SK-N-MC (cell line): ENCODE results near the gene DMRT3.

Source experiments
- DNase-seq: peaks from one replicate; pipeline ENCODE4 v3.0.0-alpha.2; 2011; ENCODE audit warnings: low read depth, low spot score
- H3K27ac ChIP-seq: fragments of 200-600 bp; sonication (generic); 2 replicates; pipeline ENCODE4 v1.5.1; 2016; ENCODE audit warnings: mixed run types
- H3K36me3 ChIP-seq: fragments of 200-600 bp; sonication (generic); 2 replicates; pipeline ENCODE4 v1.6.1; 2017; ENCODE audit warnings: antibody characterized with exemption, low read length, mixed read lengths; ENCODE audit not compliant: insufficient read depth
- H3K4me3 ChIP-seq: fragments of 200-600 bp; sonication (generic); 2 replicates; pipeline ENCODE4 v1.5.1; 2016
- H3K9ac ChIP-seq: fragments of 200-600 bp; sonication (generic); 2 replicates; pipeline ENCODE4 v1.8.0; 2017; ENCODE audit warnings: mixed run types, mixed read lengths; ENCODE audit not compliant: insufficient read length
- H3K9me3 ChIP-seq: fragments of 200-600 bp; sonication (generic); 2 replicates; pipeline ENCODE4 v1.6.1; 2017; ENCODE audit warnings: low read depth, mild to moderate bottlenecking, antibody characterized with exemption, low read length, moderate library complexity, mixed read lengths
- EZH2 ChIP-seq: fragments of 200-600 bp; sonication (generic); IDR thresholded peaks from one replicate; pipeline ENCODE4 v1.6.1; 2017; ENCODE audit warnings: antibody characterized with exemption
- FOXP2 ChIP-seq: optimal IDR thresholded peaks from 2 replicates; pipeline ENCODE3; 2011; ENCODE audit warnings: mild to moderate bottlenecking, moderate library complexity; ENCODE audit not compliant: insufficient read depth; ENCODE audit errors: extremely low read length, control extremely low read depth
- POLR2AphosphoS5 ChIP-seq: IDR thresholded peaks from 2 replicates; pipeline ENCODE4 v1.6.1; 2012; ENCODE audit warnings: mild to moderate bottlenecking, low read depth, low read length, borderline replicate concordance

The DMRT3 gene, protein sequence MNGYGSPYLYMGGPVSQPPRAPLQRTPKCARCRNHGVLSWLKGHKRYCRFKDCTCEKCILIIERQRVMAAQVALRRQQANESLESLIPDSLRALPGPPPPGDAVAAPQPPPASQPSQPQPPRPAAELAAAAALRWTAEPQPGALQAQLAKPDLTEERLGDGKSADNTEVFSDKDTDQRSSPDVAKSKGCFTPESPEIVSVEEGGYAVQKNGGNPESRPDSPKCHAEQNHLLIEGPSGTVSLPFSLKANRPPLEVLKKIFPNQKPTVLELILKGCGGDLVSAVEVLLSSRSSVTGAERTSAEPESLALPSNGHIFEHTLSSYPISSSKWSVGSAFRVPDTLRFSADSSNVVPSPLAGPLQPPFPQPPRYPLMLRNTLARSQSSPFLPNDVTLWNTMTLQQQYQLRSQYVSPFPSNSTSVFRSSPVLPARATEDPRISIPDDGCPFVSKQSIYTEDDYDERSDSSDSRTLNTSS

DNA sequence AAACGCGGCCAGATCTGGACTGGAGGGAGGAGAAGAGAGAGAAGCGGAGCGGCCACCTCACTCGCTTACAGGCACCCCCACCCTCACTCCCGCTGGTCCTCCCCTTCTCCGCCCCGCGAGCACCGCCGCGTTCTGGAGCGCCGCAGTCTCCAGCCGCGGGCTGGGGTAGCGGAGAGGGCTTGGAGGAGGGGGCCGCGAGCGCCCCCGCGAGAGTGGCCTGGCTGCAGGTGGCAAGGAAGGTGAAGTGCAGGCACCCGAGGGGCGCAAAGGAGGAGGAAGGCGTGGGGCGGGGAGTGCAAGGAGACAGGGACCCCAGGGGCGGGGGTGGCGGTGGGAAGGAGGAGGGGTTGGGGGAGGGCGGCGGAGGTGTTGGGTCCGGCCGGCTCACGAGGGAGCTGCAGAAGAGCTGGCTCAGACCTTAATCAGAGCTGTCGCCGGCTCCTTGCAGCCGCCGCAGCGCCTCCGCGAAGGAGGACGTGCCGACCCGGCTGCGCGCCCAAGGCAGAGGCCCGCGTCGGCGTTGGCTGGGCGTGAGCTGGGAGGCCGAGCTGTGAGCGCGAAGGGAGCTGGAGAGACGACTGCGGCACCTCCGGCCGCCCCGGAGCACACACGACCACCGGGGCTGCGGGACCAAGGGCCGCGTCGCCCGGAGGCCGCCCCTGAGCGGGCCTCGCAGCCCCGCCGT is at the start of gene DMRT3:
Gene DMRT3 (plus strand): TSS at position 398 of the 685 bp plus-strand sequence. CDS start 347 bp downstream, outside the sequence.
- no peak for DNase-seq
- H3K36me3 ChIP-seq = no peaks in the 10 kb centered on the region
- no peak within 1 kb of the TSS for H3K27ac ChIP-seq
- no peaks in the 10 kb centered on the region for H3K9me3 ChIP-seq
- TF ChIP-seq FOXP2 = no peak
- no peak for TF ChIP-seq POLR2AphosphoS5
- TF ChIP-seq EZH2 = no peak
- no peak within 1 kb of the TSS for H3K9ac ChIP-seq
- H3K4me3 ChIP-seq = no peak within 1 kb of the TSS

DNA sequence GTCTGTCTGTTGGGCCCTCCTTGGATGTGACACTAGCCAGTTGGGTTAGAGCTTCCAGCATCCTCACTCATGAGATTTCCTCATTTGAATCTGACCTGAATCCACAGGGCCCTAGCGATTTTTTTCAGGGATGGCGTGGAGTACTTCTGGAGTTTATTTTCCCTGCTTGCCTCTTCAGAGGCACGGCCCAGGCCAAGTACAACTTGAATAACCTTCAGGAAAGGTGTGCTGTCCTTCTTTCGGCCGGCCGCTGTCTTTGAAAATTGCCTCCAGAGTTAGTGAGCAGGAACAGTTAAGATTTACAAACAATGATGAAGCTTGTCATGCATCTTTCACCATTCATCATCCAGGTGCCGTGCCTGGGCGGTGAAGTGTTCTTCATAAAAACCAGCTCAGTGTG is 49.5 kb upstream of the DMRT3 start:
- TF ChIP-seq EZH2 (no peak), FOXP2 (no peak), POLR2AphosphoS5 (no peak)

DNA sequence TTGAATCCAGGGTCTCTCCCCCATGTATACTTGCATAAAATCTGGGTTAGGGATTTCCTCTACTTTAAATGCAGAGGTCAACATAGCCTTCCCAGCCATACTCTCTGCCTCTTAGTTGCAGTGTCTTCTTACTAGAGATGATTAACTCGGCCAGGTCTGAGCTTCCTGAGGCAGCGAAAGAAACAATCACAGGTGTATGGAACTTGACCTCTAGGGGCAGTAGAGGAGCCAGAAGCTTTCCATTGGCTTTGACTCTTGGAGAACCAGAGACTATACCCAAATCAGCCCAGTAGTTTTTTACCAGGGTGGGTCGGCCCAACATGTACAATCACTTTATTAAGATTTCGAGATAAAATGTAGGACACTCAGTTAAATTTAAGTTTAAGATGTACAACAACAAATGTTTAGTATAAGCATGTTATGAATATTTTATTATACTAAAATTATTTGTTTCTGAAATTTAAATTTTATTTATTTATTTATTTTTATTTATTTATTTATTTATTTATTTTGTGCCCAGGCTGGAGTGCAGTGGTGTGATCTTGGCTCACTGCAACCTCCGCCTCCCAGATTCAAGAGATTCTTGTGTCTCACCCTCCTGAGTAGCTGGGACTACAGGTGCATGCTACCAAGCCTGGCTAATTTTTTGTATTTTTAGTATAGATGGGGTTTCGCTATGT is 48.0 kb upstream of the DMRT3 start:
- TF ChIP-seq FOXP2 = no peak
- TF ChIP-seq POLR2AphosphoS5 = no peak
- no peak for TF ChIP-seq EZH2
- no peak overlapping the region for H3K9ac ChIP-seq
- no peaks in the 10 kb centered on the region for H3K36me3 ChIP-seq
- no peaks in the 10 kb centered on the region for H3K9me3 ChIP-seq
- no peak overlapping the region for H3K4me3 ChIP-seq
- no peak for DNase-seq
- no peak overlapping the region for H3K27ac ChIP-seq

More for the DNA sequence above, 49.5 kb upstream of the DMRT3 start:
- no peak for DNase-seq
- Histone ChIP-seq H3K9me3 (no peaks in the 10 kb centered on the region), H3K4me3 (no peak overlapping the region), H3K36me3 (no peaks in the 10 kb centered on the region), H3K27ac (no peak overlapping the region), H3K9ac (no peak overlapping the region)

DNA sequence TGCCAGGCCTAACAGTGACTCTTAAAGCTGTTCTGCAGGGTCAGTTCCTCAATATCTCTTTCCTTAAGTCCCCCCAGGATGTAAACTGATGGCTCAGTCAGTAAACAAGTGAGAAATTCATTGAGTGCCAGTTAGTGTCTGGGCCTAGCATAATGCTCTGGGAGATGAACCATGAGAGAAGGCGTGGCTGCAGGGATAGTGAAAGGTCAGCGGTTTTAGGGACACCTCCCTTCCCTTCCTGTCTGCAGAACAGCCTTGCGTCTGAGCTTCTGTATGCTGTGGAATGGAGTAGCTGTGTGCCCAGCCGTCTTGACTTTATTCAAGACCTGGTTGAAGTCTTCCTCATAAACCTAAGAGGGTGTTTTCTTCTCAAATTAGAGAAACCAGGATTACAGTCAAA is 46.7 kb upstream of the DMRT3 start:
- Histone ChIP-seq H3K27ac (no peak overlapping the region), H3K36me3 (no peaks in the 10 kb centered on the region), H3K9ac (no peak overlapping the region), H3K9me3 (no peaks in the 10 kb centered on the region), H3K4me3 (no peak overlapping the region)
- DNase-seq = no peak
- TF ChIP-seq FOXP2 (no peak), EZH2 (no peak), POLR2AphosphoS5 (no peak)

DNA sequence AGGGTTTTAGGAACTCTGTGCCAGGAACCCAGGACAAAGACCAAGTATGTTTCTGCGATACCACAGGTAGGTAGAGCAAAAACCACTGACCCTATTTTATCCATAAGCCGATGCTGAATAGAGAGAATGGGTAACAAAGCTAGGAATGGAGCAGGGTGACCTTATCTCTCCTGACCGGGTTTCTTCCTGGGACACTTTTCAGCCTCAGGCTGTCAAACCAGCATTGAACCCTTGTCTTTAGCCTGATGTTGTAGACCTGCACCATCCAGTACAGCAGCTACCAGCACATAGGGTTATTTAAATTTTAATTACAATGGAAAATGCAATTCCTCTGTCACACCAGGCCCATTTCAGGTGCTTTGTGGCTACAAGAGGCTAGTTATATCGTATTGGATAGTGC is 43.1 kb upstream of the DMRT3 start:
- 0 out of 2 replicates have a peak, but pooled peaks cover 3% of the 10 kb centered on the region for H3K9me3 ChIP-seq
- no peaks in the 10 kb centered on the region for H3K36me3 ChIP-seq
- no peak for TF ChIP-seq FOXP2
- TF ChIP-seq EZH2 = no peak
- no peak for TF ChIP-seq POLR2AphosphoS5
- no peak for DNase-seq
- no peak overlapping the region for H3K9ac ChIP-seq
- H3K27ac ChIP-seq = no peak overlapping the region
- no peak overlapping the region for H3K4me3 ChIP-seq

DNA sequence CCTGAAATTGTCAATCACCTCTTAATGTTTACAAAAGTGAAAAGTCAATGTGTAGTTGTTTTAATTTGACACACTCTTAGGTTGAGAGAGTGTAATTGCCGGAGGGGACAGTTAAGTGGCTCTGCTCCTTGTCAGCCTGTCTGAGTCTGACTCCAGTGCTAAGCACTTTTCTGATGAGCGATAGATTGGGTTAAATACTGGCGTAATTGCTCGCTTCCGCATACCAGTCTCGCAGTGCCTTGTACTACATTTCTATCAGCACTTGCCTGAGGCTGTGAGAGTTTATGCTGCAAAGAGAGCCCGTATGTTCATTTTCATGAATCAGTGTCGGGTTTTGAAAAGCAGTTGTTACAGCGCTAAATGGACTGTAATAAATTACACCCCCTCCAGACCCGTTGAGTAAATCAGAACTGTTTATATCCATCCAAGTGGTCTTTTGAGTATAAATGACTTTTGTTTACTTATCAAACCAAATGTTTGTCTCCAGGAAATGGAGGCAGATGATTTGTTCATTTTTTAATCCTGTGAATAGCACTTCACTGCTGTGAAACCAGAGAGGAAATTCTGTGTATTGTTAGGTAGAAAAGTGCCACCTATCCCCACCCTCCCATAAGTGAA is 41.0 kb upstream of the DMRT3 start:
- 0 out of 2 replicates have a peak, but pooled peaks cover 3% of the 10 kb centered on the region for H3K9me3 ChIP-seq
- peak; percentile 72 for DNase-seq
- no peaks in the 10 kb centered on the region for H3K36me3 ChIP-seq
- peak overlapping the region; percentile 46 for H3K4me3 ChIP-seq
- TF ChIP-seq POLR2AphosphoS5 (peak; percentile 49; the same call in 1 of the 2 replicates), EZH2 (no peak), FOXP2 (no peak)
- H3K27ac ChIP-seq = no peak overlapping the region
- H3K9ac ChIP-seq = no peak overlapping the region

DNA sequence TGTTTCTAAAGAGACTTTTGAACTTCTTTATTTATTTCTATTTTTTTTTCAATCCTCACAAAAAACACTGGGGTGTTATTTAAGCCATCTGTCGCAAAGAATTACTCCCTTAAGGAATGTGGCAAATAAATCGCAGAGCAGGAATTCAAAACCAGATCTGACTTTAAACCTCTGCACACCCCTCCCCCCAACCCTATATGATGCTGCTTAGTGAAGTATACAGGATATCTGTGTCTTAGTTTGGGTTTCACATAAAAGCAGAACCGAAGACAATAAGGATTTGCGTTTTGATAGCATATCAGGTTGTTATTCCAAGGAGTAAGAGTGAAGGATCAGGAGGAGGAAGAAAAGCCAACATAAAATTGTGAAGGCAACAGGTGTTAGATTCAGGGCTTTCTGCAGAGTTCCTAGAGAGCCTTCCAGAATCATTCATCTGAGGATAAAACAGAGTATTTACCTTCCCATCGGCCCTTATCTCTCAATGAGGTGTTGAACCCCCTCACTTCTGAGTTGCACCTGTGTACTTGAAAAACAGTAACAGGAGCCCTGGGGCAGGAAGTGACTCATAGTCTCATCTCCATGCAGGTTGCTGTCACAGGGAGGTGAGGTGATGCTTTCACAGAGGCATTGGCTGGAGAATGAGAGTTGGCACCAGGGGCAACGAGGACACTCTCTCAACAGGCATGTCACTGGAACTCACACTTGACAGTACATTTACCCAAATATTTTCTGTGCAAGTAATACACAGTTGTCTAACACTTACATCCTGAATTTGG is 33.5 kb upstream of the DMRT3 start:
- DNase-seq = no peak
- TF ChIP-seq FOXP2 (no peak), EZH2 (no peak), POLR2AphosphoS5 (no peak)
- Histone ChIP-seq H3K9ac (no peak overlapping the region), H3K9me3 (no peaks in the 10 kb centered on the region), H3K4me3 (no peak overlapping the region), H3K36me3 (no peaks in the 10 kb centered on the region), H3K27ac (no peak overlapping the region)
